ENCODE measurements around the gene MAFG.

The MAFG gene

GRCh38 chr17:81898029-81898866 is 29.3 kb downstream of the MAFG start:
- peak; percentile 98 for DNase-seq (ENCODE audit: low spot score)

GRCh38 chr17:81895400-81895799 is 32.1 kb downstream of the MAFG start:
- no peak for DNase-seq (ENCODE audit: low spot score)

GRCh38 chr17:81891303-81891552 is 36.3 kb downstream of the MAFG start:
- no peak for DNase-seq (ENCODE audit: low spot score)

GRCh38 chr17:81890447-81891302 is 36.9 kb downstream of the MAFG start:
- no peak for DNase-seq (ENCODE audit: low spot score)

- no peak for DNase-seq (ENCODE audit: low spot score)
These were observed 37.9 kb downstream of the MAFG start for GRCh38 chr17:81889602-81890001.

GRCh38 chr17:81888988-81889595 is 38.4 kb downstream of the MAFG start:
- no peak for DNase-seq (ENCODE audit: low spot score)

- no peak for DNase-seq (ENCODE audit: low spot score)
These were observed 39.2 kb downstream of the MAFG start for GRCh38 chr17:81888105-81888987.

- DNase-seq (ENCODE audit: low spot score) = peak; percentile 71
These were observed 41.5 kb downstream of the MAFG start for GRCh38 chr17:81885869-81886548.

GRCh38 chr17:81885454-81885853 is 42.1 kb downstream of the MAFG start:
- DNase-seq (ENCODE audit: low spot score) = no peak

GRCh38 chr17:81884968-81885367 is 42.6 kb downstream of the MAFG start:
- no peak for DNase-seq (ENCODE audit: low spot score)

- no peak for DNase-seq (ENCODE audit: low spot score)
These were observed 43.0 kb downstream of the MAFG start for GRCh38 chr17:81884520-81884919.

GRCh38 chr17:81879121-81879520 is 48.4 kb downstream of the MAFG start:
- DNase-seq (ENCODE audit: low spot score) = no peak

GRCh38 chr17:81878294-81878693 is 49.2 kb downstream of the MAFG start:
- no peak for DNase-seq (ENCODE audit: low spot score)

GRCh38 chr17:81877569-81877968 is 50.0 kb downstream of the MAFG start:
- no peak for DNase-seq (ENCODE audit: low spot score)

- DNase-seq (ENCODE audit: low spot score) = peak; percentile 90
These were observed 55.9 kb downstream of the MAFG start for GRCh38 chr17:81871387-81872230.

GRCh38 chr17:81870981-81871386 is 56.6 kb downstream of the MAFG start, which contains the start of gene ARHGDIA:
Gene ARHGDIA (minus strand): TSS chr17:81871337. CDS start chr17:81869930, 1,407 bp downstream.
- DNase-seq (ENCODE audit: low spot score) = no peak

- peak; percentile 70 for DNase-seq (ENCODE audit: low spot score)
These were observed 57.2 kb downstream of the MAFG start for GRCh38 chr17:81870131-81870980.

- DNase-seq (ENCODE audit: low spot score) = peak; percentile 50
These were observed 58.1 kb downstream of the MAFG start for GRCh38 chr17:81869221-81870130.
